Thoracic aorta (tissue), 2 donors: Measurements from ENCODE around the gene MAN2A1. TPM values are rescaled to one million over a fixed set of nuclear protein-coding genes. Genes with fewer than 3 reads are reported as not detected.

Experiments
- ATAC-seq: fragments of 150-250 bp; one replicate; pipeline ENCODE4 v1.8.0; 2017; ENCODE audit warnings: low read depth; ENCODE audit not compliant: insufficient number of reproducible peaks, low FRiP score
- DNase-seq: peaks from one replicate; pipeline ENCODE4 v3.0.0-alpha.2; 2020; ENCODE audit warnings: low spot score
- H3K27ac ChIP-seq, 2 donors: fragments of 200-600 bp; sonication (generic); 1 replicate in 1 of 2; 2 replicates in 1 of 2; pipeline ENCODE4 v1.5.1; 2016; ENCODE audit warnings: mild to moderate bottlenecking in 2 of 2, moderate library complexity in 2 of 2
- H3K27me3 ChIP-seq: fragments of 200-600 bp; sonication (generic); replicated peaks from 2 replicates; pipeline ENCODE4 v1.6.0; 2016; ENCODE audit warnings: mild to moderate bottlenecking; ENCODE audit not compliant: insufficient read depth
- H3K36me3 ChIP-seq: fragments of 200-600 bp; sonication (generic); one replicate; pipeline ENCODE4 v1.5.1; 2016
- H3K4me1 ChIP-seq, 2 donors: fragments of 200-600 bp; sonication (generic); 1 replicate in 1 of 2; 2 replicates in 1 of 2; pipeline versions ENCODE4 v1.5.1 to v1.6.0; 2016; ENCODE audit warnings: low read depth in 2 of 2, mild to moderate bottlenecking in 1 of 2; ENCODE audit not compliant: control insufficient read depth in 1 of 2
- H3K4me3 ChIP-seq: fragments of 200-600 bp; sonication (generic); 2 replicates; pipeline ENCODE4 v1.5.1; 2016; ENCODE audit warnings: mild to moderate bottlenecking
- H3K9me3 ChIP-seq: fragments of 200-600 bp; sonication (generic); 2 replicates; pipeline ENCODE4 v1.5.1; 2016
- total RNA-seq, 2 donors: library from RNA; depleted of rRNA; stranded (reverse); fragments of >200 nt; gene quantifications; one replicate each; pipeline versions ENCODE4 v1.1.0 to v1.2.3, GENCODE V29; 2016
- TF ChIP-seq, protein P1 (sequence below): fragments of 200-600 bp; sonication (generic); IDR thresholded peaks from one replicate; pipeline ENCODE4 v1.5.1; 2019; ENCODE audit warnings: antibody characterized with exemption

MAN2A1 gene
- total RNA-seq, 2 donors from 2014 or later, result 64.8 to 82.8 TPM

GRCh38 chr5:109692852-109693251 is 3.1 kb downstream of the MAN2A1 start:
- H3K4me3 ChIP-seq, result peak overlapping the region; percentile 96
- peaks cover 40 to 54% of the 10 kb centered on the region in 2 donors for H3K4me1 ChIP-seq
- H3K27ac ChIP-seq, result peak overlapping the region; percentile 16 to 65
- H3K9me3 ChIP-seq, result no peaks in the 10 kb centered on the region
- H3K27me3 ChIP-seq, result no peaks in the 10 kb centered on the region
- TF ChIP-seq, protein P1, sequence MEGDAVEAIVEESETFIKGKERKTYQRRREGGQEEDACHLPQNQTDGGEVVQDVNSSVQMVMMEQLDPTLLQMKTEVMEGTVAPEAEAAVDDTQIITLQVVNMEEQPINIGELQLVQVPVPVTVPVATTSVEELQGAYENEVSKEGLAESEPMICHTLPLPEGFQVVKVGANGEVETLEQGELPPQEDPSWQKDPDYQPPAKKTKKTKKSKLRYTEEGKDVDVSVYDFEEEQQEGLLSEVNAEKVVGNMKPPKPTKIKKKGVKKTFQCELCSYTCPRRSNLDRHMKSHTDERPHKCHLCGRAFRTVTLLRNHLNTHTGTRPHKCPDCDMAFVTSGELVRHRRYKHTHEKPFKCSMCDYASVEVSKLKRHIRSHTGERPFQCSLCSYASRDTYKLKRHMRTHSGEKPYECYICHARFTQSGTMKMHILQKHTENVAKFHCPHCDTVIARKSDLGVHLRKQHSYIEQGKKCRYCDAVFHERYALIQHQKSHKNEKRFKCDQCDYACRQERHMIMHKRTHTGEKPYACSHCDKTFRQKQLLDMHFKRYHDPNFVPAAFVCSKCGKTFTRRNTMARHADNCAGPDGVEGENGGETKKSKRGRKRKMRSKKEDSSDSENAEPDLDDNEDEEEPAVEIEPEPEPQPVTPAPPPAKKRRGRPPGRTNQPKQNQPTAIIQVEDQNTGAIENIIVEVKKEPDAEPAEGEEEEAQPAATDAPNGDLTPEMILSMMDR, result no peak
- no peak for DNase-seq
- ATAC-seq, result no peak
- no peaks in the 10 kb centered on the region for H3K36me3 ChIP-seq

- TF ChIP-seq, protein P1, result no peak
- DNase-seq (no peak), ATAC-seq (no peak)
- Histone ChIP-seq H3K9me3 (no peaks in the 10 kb centered on the region), H3K4me3 (peak overlapping the region; percentile 96), H3K4me1 (peaks cover 40 to 61% of the 10 kb centered on the region in 2 donors), H3K36me3 (no peaks in the 10 kb centered on the region), H3K27ac (peak overlapping the region; percentile 16 to 65), H3K27me3 (no peaks in the 10 kb centered on the region)
These were observed 4.0 kb downstream of the MAN2A1 start for GRCh38 chr5:109693535-109694400.

DNA sequence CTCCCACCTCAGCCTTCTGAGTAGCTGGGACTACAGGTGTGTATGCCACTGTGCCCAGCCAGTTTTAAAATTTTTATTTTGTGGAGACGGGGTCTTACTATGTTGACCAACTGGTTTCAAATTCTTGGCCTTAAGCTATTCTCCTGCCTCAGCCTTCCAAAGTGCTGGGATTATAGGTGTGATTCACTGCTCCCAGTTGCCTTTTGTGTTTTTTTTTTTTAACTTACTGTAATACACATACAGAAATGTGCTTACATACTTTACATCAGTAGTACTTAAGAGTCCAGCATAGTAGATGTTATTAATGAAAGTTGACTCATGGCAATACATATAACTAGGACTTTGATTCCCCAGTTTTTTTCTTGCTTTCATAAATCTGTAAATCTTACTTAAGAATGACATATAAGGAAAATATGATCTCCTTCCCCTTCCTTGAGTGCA is 4.7 kb downstream of the MAN2A1 start:
- Histone ChIP-seq H3K4me1 (peaks cover 40 to 61% of the 10 kb centered on the region in 2 donors), H3K9me3 (no peaks in the 10 kb centered on the region), H3K36me3 (no peaks in the 10 kb centered on the region), H3K27ac (peak overlapping the region in 1 of 2 donors; percentile 65), H3K4me3 (peak overlapping the region; percentile 6), H3K27me3 (no peaks in the 10 kb centered on the region)
- TF ChIP-seq, protein P1, result no peak
- DNase-seq (no peak), ATAC-seq (no peak)

DNA sequence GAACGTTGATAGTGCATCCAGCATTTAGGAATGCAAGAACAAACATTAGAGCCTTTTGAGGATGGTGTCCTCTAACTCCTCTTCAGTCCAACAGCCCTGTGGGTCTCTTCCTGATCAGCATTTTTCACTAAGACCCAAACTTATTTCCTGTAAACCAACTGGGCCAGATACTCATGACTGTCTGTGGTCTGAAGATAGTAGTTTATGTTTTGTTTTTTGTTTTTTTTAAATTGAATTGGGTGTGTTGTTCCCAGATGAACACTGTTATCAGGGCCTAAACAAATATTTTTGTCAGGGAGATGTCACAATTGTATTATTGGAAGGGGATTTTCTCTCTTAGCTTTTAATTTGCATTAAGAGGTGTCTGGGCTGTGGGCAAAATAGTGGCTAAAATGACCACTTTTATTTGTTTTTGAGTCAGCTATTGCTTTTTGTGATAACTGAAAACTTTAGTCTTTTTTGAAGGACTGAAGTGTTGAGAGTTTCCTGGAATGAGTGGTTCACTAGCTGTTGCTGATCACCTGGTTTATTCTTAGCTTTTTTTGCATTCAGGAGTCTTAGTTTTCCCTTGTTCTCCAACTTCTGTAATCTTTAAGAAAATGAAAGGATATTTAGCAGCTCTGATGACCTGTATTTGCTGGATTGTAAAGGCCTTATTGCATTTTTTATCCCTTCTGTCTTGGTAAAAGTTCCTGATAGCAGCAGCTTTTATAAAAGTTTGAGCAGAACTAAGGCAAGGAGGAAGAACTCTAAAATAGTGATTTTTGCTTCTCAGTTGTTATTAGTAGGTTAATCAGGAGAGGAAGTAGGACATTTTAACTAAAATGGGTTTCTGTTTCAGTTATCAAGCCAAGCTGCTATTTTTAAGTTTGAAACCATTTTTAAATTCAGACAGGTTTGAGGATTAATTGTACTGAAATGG is 5.5 kb downstream of the MAN2A1 start:
- Histone ChIP-seq H3K27me3 (no peaks in the 10 kb centered on the region), H3K4me1 (peaks cover 43 to 64% of the 10 kb centered on the region in 2 donors), H3K27ac (peak overlapping the region; percentile 21 to 65), H3K9me3 (no peaks in the 10 kb centered on the region), H3K36me3 (no peaks in the 10 kb centered on the region), H3K4me3 (peak overlapping the region; percentile 6)
- ATAC-seq, result no peak
- DNase-seq, result no peak
- TF ChIP-seq, protein P1, result no peak

- DNase-seq (no peak), ATAC-seq (no peak)
- H3K36me3 ChIP-seq, result no peaks in the 10 kb centered on the region
- H3K27ac ChIP-seq, result no peak overlapping the region
- H3K4me1 ChIP-seq, result peaks cover 42 to 80% of the 10 kb centered on the region in 2 donors
- no peak overlapping the region for H3K4me3 ChIP-seq
- TF ChIP-seq, protein P1, result no peak
- no peaks in the 10 kb centered on the region for H3K27me3 ChIP-seq
- no peaks in the 10 kb centered on the region for H3K9me3 ChIP-seq
These were observed 7.6 kb downstream of the MAN2A1 start for GRCh38 chr5:109697339-109697738.
